Thyroid gland (tissue), 4 donors: Measurements from ENCODE around the gene ZMYM4. TPM values are rescaled to one million over a fixed set of nuclear protein-coding genes. Genes with fewer than 3 reads are reported as not detected.
"Not testable (repeated sequence)": the region's sequence is repeated elsewhere in the genome, so short reads cannot be mapped to it uniquely, and the experiment has no call there.

Experiments
- DNase-seq, 2 donors: peaks; one replicate each; pipeline ENCODE4 v3.0.0-alpha.2; 2019
- H3K27ac ChIP-seq, 3 donors: fragments of 200-600 bp; sonication (generic); 1 replicate in 2 of 3; 2 replicates in 1 of 3; pipeline ENCODE4 v1.5.1; 2016 to 2019; ENCODE audit warnings: mild to moderate bottlenecking in 1 of 3, moderate library complexity in 1 of 3
- H3K27me3 ChIP-seq: fragments of 200-600 bp; sonication (generic); one replicate; pipeline ENCODE4 v1.5.1; 2019
- H3K36me3 ChIP-seq, 2 donors: fragments of 200-600 bp; sonication (generic); one replicate each; pipeline ENCODE4 v1.5.1; 2016 to 2019
- H3K4me1 ChIP-seq, 2 donors: fragments of 200-600 bp; sonication (generic); one replicate each; pipeline ENCODE4 v1.5.1; 2017 to 2019
- H3K4me3 ChIP-seq, 3 donors: fragments of 200-600 bp; sonication (generic); replicated peaks in 1 of 3; 1 replicate in 2 of 3; 2 replicates in 1 of 3; pipeline ENCODE4 v1.5.1; 2016; ENCODE audit warnings: mild to moderate bottlenecking in 1 of 3
- H3K9me3 ChIP-seq: fragments of 200-600 bp; sonication (generic); one replicate; pipeline ENCODE4 v1.5.1; 2017
- POLR2A ChIP-seq, 2 donors: fragments of 450-650 bp; IDR thresholded peaks; one replicate each; pipeline ENCODE4 v1.6.1; 2017; ENCODE audit warnings: antibody characterized with exemption in 2 of 2, mild to moderate bottlenecking in 2 of 2, moderate library complexity in 1 of 2
- WGBS, 2 donors: methylation state at CpG; one replicate each; pipeline ENCODE4 v1.1.5; 2017; 5-methylcytosine and 5-hydroxymethylcytosine counted together
- intact Hi-C: fragments of 100-400 bp; cut with DNase I; formaldehyde crosslinking; loops from one replicate; pipeline ENCODE4 v1.15.1; 2023
- total RNA-seq, 4 donors: library from RNA; depleted of rRNA; stranded (reverse); fragments of >200 nt; gene quantifications; one replicate each; pipeline ENCODE4 v1.2.3, GENCODE V29; 2016
- TF ChIP-seq, protein P1 (sequence below), 6 experiments: fragments of 200-600 bp in 3 of 6; fragments of 450-650 bp in 3 of 6; sonication (generic) in 3 of 6; IDR thresholded peaks; one replicate each; pipeline ENCODE4 v1.5.1; 2016 to 2019; ENCODE audit warnings: antibody characterized with exemption in 6 of 6, mild to moderate bottlenecking in 2 of 6, inconsistent platforms in 1 of 6, moderate library complexity in 1 of 6

Gene ZMYM4
- total RNA-seq, 4 donors from 2014 or later, result 46.8 to 71.6 (median 56.0) TPM

DNA sequence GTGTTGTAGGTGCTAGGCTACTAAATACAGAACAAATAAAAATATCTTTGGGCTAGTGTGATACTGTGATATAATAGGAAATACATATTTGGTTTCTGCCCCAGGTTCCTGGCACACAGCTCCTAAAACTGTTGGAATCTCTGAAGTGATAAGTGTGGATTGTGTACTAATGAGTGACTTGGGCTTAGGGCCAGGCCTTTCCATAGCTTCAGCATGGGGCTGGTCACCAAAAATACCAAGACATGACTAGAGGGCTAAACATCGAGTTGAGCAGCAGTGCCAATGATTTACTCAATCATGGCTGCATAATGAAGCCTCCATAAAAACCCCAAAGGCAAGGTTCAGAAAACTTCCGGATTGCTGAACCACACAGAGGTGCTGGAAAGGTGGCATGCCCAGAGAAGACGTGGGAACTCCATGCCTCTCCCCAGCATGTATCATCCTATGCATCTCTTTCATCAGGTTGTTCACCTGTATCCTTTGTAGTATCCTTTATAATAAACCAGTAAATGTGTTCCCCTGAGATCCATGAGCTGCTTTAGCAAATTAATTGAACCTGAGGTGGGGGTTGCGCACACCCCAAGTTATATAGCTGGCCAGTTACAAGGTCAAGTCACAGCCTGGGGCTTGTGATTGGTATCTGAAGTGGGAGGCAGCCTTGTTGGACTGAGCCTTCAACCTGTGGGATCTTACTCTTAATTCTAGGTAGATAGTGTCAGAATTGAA, 51.6 kb downstream of the ZMYM4 start:
- intact Hi-C loops, result no loop called here
- WGBS, 2 donors, result 84 to 85% methylated on average over 4 of the region's 4 CpGs
- Histone ChIP-seq H3K27ac (no peak overlapping the region), H3K4me1 (peaks cover 0 to 15% of the 10 kb centered on the region in 2 donors), H3K4me3 (no peak overlapping the region), H3K36me3 (no peaks in the 10 kb centered on the region), H3K27me3 (no peaks in the 10 kb centered on the region), H3K9me3 (no peaks in the 10 kb centered on the region)
- DNase-seq, result no peak
- TF ChIP-seq, protein P1, sequence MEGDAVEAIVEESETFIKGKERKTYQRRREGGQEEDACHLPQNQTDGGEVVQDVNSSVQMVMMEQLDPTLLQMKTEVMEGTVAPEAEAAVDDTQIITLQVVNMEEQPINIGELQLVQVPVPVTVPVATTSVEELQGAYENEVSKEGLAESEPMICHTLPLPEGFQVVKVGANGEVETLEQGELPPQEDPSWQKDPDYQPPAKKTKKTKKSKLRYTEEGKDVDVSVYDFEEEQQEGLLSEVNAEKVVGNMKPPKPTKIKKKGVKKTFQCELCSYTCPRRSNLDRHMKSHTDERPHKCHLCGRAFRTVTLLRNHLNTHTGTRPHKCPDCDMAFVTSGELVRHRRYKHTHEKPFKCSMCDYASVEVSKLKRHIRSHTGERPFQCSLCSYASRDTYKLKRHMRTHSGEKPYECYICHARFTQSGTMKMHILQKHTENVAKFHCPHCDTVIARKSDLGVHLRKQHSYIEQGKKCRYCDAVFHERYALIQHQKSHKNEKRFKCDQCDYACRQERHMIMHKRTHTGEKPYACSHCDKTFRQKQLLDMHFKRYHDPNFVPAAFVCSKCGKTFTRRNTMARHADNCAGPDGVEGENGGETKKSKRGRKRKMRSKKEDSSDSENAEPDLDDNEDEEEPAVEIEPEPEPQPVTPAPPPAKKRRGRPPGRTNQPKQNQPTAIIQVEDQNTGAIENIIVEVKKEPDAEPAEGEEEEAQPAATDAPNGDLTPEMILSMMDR (IDR thresholded peaks at IDR 0.05), result no peak
- no peak for TF ChIP-seq POLR2A (IDR thresholded peaks at IDR 0.05)

DNA sequence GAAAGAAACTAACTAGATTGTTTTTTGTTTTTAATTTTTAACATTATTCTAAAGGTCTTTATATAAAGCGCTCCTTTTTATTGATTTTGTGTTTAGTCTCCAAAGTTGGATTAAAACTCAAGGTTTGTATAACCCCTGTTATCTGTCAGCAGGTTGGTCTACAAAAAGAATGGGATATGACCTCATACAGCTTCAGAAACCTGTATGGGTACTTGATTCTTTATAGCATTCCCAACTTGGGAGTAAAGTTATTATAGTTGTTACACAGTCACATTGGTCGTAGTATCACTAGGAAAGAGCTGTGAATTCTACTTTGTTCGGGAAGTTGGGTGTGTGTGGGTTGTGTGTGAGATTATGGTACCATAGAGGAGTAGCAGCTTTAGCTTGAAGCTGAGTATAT, 52.4 kb downstream of the ZMYM4 start:
- TF ChIP-seq, protein P1 (IDR thresholded peaks at IDR 0.05), result no peak
- no peak for TF ChIP-seq POLR2A (IDR thresholded peaks at IDR 0.05)
- no peaks in the 10 kb centered on the region for H3K36me3 ChIP-seq
- H3K4me1 ChIP-seq, result peaks cover 0 to 15% of the 10 kb centered on the region in 2 donors
- DNase-seq, result no peak
- H3K27me3 ChIP-seq, result no peaks in the 10 kb centered on the region
- intact Hi-C loops, result no loop called here
- no peak overlapping the region for H3K4me3 ChIP-seq
- no peaks in the 10 kb centered on the region for H3K9me3 ChIP-seq
- 88 to 93% methylated on average over 3 of the region's 3 CpGs for WGBS, 2 donors
- H3K27ac ChIP-seq, result no peak overlapping the region

DNA sequence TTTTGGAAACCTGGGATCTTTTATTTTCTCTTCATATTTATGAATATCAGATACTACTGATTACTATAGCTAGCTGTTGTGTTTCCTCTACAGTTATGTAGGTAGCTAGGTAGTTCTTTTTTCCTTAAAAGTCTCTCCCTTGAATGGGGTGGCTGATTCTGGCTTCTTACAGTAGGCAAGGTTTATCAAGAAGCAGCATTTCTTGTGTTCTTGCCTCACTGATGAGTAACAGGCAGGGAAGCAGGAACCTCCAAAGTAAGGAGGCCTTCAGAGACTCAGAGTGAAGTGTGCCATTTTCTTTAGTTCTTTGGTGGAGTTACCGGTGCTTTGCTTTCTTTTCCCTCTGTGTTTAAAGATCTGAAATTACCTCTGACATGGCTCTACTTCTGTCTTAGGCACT, 56.0 kb downstream of the ZMYM4 start:
- H3K4me3 ChIP-seq, result no peak overlapping the region
- 67 to 71% methylated on average over 1 of the region's 1 CpG for WGBS, 2 donors
- no peak for TF ChIP-seq POLR2A (IDR thresholded peaks at IDR 0.05)
- TF ChIP-seq, protein P1 (IDR thresholded peaks at IDR 0.05), result no peak
- H3K27ac ChIP-seq, result no peak overlapping the region
- no peaks in the 10 kb centered on the region for H3K27me3 ChIP-seq
- intact Hi-C loops, result no loop called here
- H3K36me3 ChIP-seq, result no peaks in the 10 kb centered on the region
- no peak for DNase-seq
- H3K9me3 ChIP-seq, result no peaks in the 10 kb centered on the region
- peaks cover 0 to 12% of the 10 kb centered on the region in 2 donors for H3K4me1 ChIP-seq

DNA sequence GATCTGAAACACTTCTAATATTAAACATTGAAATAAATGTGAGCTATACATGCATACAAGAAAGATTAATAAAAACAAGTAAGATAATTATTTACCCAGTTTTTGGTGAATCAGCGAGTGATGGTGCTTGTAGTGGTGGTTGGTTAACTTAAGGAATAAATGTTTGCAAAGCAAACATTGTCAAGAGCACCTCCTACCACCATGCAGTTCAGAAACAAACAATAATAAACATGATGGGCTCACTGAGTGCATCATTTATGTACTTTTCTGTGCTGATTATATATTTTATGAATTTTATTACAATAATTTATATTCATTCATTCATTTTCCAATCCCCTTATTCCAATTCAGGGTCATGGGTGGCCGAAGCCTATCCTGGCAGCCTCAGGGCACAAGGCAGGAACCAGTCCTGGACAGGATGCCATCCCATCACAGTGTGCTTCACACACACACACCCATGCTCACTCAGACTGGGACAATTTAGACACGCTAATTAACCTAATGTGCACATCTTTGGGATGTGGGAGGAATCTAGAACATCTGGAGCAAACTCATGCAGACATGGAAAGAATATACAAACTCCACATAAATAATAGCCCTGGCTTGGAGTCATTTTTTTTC, 57.8 kb downstream of the ZMYM4 start:
- Histone ChIP-seq H3K27me3 (no peaks in the 10 kb centered on the region), H3K4me3 (no peak overlapping the region), H3K9me3 (no peaks in the 10 kb centered on the region), H3K27ac (no peak overlapping the region), H3K4me1 (peaks cover 0 to 6% of the 10 kb centered on the region in 2 donors), H3K36me3 (no peaks in the 10 kb centered on the region)
- intact Hi-C loops, result no loop called here
- DNase-seq, result no peak
- 95% methylated on average over 3 of the region's 3 CpGs for WGBS, 2 donors
- TF ChIP-seq, protein P1 (IDR thresholded peaks at IDR 0.05), result no peak
- TF ChIP-seq POLR2A (IDR thresholded peaks at IDR 0.05), result no peak

DNA sequence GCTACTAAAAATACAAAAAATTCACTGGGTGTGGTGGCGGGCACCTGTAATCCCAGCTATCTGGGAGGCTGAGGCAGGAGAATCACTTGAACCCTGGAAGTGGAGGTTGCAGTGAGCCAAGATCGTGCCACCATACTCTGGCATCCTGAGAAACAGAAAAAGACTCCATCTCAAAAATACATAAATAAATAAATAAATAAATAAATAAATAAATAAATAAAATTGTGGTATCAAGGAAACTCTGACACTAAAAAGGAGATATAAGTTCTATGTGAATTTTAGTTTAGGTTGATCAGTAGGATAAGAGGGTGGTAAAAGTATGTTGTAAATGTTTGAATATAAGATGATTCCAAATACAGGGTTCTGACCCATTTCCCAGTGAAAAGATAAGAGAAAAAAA, 63.1 kb downstream of the ZMYM4 start:
- intact Hi-C loops, H3K4me1 ChIP-seq, DNase-seq, H3K4me3 ChIP-seq, H3K9me3 ChIP-seq, H3K27me3 ChIP-seq, H3K27ac ChIP-seq, H3K36me3 ChIP-seq: not testable (repeated sequence)
- WGBS, 2 donors, result 98 to 100% methylated on average over 2 of the region's 2 CpGs
